Ascending aorta (tissue), 2 donors: ENCODE measurements around the gene GTPBP8. TPM values are rescaled to one million over a fixed set of nuclear protein-coding genes. Genes with fewer than 3 reads are reported as not detected.

ENCODE experiments used
- DNase-seq, 2 donors: peaks; one replicate each; pipeline ENCODE4 v3.0.0-alpha.2; 2019; ENCODE audit warnings: low spot score in 2 of 2
- H3K27ac ChIP-seq, 2 donors: fragments of 200-600 bp; sonication (generic); one replicate each; pipeline ENCODE4 v1.5.1; 2016 to 2017; ENCODE audit warnings: mild to moderate bottlenecking in 1 of 2
- H3K27me3 ChIP-seq: fragments of 200-600 bp; sonication (generic); one replicate; pipeline ENCODE4 v1.5.1; 2017
- H3K36me3 ChIP-seq, 2 donors: fragments of 200-600 bp; sonication (generic); one replicate each; pipeline ENCODE4 v1.5.1; 2016
- H3K4me1 ChIP-seq, 2 donors: fragments of 200-600 bp; sonication (generic); one replicate each; pipeline ENCODE4 v1.5.1; 2016 to 2017; ENCODE audit warnings: mild to moderate bottlenecking in 1 of 2
- H3K4me3 ChIP-seq, 2 donors: fragments of 200-600 bp; sonication (generic); one replicate each; pipeline ENCODE4 v1.5.1; 2016 to 2017; ENCODE audit warnings: mild to moderate bottlenecking in 1 of 2
- H3K9me3 ChIP-seq, 2 donors: fragments of 200-600 bp; sonication (generic); one replicate each; pipeline ENCODE4 v1.5.1; 2016
- intact Hi-C: fragments of 100-400 bp; cut with DNase I; formaldehyde crosslinking; loops from one replicate; pipeline ENCODE4 v1.15.1; 2023
- total RNA-seq: library from RNA; depleted of rRNA; stranded (reverse); fragments of >200 nt; gene quantifications from one replicate; pipeline ENCODE4 v1.1.0, GENCODE V29; 2016
- TF ChIP-seq, protein P1 (sequence below), 3 experiments: fragments of 200-600 bp in 2 of 3; fragments of 450-650 bp in 1 of 3; sonication (generic) in 2 of 3; IDR thresholded peaks; one replicate each; pipeline ENCODE4 v1.5.1; 2016 to 2019; ENCODE audit warnings: antibody characterized with exemption in 3 of 3, mild to moderate bottlenecking in 1 of 3, moderate library complexity in 1 of 3

GTPBP8 gene
- total RNA-seq, 1 donor from 2014 or later: 1.6 TPM

DNA sequence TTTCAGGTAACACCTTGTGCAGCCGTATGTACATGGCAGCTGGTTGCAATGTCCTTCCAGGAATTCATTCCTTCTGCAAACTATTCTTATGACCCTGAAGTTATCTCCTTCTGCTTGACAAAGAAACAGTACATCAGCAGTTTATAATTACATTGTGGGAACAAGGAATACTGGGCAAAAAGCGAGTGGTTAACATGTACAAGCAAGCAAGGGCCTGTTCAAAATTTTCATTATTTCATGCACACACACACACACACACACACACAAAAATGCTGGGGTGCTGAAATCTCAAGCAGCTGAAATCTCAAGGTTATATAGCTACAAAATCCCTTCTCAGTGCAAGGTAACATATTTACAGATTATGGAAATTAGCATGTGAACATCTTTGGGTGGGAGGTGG is 30.7 kb downstream of the GTPBP8 start:
- TF ChIP-seq, protein P1, sequence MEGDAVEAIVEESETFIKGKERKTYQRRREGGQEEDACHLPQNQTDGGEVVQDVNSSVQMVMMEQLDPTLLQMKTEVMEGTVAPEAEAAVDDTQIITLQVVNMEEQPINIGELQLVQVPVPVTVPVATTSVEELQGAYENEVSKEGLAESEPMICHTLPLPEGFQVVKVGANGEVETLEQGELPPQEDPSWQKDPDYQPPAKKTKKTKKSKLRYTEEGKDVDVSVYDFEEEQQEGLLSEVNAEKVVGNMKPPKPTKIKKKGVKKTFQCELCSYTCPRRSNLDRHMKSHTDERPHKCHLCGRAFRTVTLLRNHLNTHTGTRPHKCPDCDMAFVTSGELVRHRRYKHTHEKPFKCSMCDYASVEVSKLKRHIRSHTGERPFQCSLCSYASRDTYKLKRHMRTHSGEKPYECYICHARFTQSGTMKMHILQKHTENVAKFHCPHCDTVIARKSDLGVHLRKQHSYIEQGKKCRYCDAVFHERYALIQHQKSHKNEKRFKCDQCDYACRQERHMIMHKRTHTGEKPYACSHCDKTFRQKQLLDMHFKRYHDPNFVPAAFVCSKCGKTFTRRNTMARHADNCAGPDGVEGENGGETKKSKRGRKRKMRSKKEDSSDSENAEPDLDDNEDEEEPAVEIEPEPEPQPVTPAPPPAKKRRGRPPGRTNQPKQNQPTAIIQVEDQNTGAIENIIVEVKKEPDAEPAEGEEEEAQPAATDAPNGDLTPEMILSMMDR (IDR thresholded peaks at IDR 0.05): no peak
- Histone ChIP-seq H3K4me1 (peaks cover 9 to 13% of the 10 kb centered on the region in 2 donors), H3K9me3 (no peaks in the 10 kb centered on the region), H3K27ac (no peak overlapping the region), H3K27me3 (no peaks in the 10 kb centered on the region), H3K36me3 (peaks cover 0 to 3% of the 10 kb centered on the region in 2 donors), H3K4me3 (no peak overlapping the region)
- intact Hi-C loops: loop anchor here (5.0 kb wide), 1 partner anchor 676 kb away; the partner anchor contains the start of gene USF3
- DNase-seq: no peak

DNA sequence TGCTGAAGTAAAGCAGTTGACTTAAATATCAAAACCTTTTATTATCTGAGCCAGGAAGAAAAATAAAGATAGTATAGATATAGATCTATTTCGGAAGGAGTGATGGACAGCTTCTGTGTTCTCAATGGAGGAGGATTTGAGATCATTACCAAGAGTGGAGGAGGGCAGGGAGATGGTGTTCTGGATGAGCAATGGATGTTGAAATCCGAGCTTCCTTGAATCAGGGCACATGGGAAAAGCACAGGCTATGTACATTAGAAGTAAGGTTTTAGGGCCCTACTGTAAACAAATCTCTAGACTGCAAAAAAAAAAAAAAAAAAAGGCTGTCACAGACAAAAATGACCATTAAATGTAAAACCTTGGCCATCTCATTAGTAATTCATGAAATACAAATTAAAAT is 43.2 kb downstream of the GTPBP8 start:
- Histone ChIP-seq H3K27me3 (no peaks in the 10 kb centered on the region), H3K27ac (no peak overlapping the region), H3K4me1 (no peaks in the 10 kb centered on the region), H3K36me3 (no peaks in the 10 kb centered on the region), H3K9me3 (no peaks in the 10 kb centered on the region), H3K4me3 (no peak overlapping the region)
- no peak for DNase-seq
- intact Hi-C loops: no loop called here
- TF ChIP-seq, protein P1 (IDR thresholded peaks at IDR 0.05): no peak

DNA sequence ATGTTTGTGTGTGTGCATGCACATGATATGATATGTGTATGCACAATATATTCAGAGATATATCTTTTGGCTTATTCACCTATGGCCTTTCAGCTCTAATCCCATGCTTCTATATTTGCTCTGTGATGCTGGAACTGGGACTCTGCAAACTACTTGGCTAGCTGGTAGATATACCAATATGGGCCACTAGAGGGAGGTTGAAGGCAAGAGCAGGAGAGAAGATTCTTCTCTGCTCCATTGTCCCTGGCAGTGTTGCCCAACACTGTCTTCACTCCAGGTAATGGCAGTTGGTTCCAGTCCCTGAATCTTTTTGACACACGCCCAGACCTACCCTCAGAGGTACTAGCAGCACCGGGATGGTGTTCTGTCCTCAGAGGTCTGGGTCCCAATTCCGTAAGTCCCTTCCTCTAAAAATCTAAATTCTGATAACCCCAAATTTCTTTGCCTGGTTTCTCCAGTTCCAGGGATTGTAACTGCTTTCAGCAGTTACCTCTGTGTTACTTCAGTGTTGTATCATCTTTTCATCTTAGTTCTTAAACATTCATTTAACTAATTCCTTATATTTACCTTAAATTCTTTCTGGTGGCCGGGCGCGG is 44.7 kb downstream of the GTPBP8 start:
- no peak for DNase-seq
- Histone ChIP-seq H3K4me3 (no peak overlapping the region), H3K36me3 (no peaks in the 10 kb centered on the region), H3K27ac (no peak overlapping the region), H3K4me1 (no peaks in the 10 kb centered on the region), H3K27me3 (no peaks in the 10 kb centered on the region), H3K9me3 (no peaks in the 10 kb centered on the region)
- TF ChIP-seq, protein P1 (IDR thresholded peaks at IDR 0.05): peak; percentile 49 to 65 (median 55)
- intact Hi-C loops: no loop called here

DNA sequence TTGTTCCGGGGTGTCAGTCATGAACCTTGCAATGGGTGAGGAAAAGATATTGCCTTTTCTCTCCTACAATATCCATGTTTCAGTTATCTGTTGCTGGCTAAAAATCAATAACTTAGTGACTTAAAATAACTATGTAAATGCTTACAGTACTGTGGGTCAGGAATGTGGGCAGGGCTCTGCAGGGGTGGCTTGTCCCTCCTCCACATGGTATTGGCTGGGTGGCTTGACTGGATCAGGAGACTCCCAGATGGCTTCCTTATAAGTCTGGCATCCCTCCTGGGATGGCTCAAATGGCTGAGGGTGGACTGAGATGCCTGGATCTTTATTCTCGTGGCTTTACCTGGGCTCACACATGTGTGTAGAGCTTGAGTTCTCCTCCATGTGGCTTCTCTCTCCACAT is 47.5 kb downstream of the GTPBP8 start:
- Histone ChIP-seq H3K4me1 (no peaks in the 10 kb centered on the region), H3K27me3 (no peaks in the 10 kb centered on the region), H3K9me3 (no peaks in the 10 kb centered on the region), H3K4me3 (no peak overlapping the region), H3K36me3 (no peaks in the 10 kb centered on the region), H3K27ac (no peak overlapping the region)
- intact Hi-C loops: no loop called here
- DNase-seq: no peak
- TF ChIP-seq, protein P1 (IDR thresholded peaks at IDR 0.05): no peak

DNA sequence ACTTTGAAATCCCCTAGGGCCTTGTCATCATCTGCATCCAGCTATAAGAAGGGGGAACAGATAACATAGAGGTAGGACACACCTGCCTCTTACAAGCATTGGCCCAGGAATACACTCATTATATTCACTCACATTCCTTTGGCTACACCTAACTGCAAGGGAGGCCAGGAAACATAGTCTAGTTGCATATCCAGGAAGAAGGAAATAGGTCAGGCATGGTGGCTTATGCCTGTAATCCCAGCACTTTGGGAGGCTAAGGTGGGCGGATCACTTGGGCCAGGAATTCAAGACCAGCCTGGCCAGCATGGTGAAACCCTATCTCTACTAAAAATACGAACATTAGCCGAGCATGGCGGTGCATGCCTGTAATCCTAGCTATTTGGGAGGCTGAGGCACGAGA is 48.8 kb downstream of the GTPBP8 start:
- no peaks in the 10 kb centered on the region for H3K4me1 ChIP-seq
- H3K36me3 ChIP-seq: no peaks in the 10 kb centered on the region
- intact Hi-C loops: no loop called here
- H3K9me3 ChIP-seq: no peaks in the 10 kb centered on the region
- no peak overlapping the region for H3K4me3 ChIP-seq
- no peaks in the 10 kb centered on the region for H3K27me3 ChIP-seq
- H3K27ac ChIP-seq: no peak overlapping the region
- no peak for DNase-seq
- TF ChIP-seq, protein P1 (IDR thresholded peaks at IDR 0.05): no peak

DNA sequence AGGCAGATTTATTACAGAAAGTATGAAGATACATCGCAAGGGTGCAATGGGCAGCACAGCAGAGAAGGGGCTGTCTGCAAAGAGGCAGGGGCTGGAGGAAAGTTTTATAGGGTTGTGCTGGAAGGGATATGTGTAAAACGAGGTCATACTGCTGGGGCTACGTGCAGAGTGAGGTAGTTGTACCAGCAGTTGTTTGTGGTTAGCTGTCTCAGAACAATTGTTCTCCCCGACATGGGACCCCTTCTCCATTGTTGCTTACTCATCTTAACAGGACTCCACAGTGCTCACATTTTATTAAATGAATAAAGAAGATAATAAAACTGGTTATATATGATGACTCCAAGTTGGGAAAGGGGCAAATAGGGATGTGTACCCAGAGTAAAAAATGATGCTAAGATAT is 49.4 kb downstream of the GTPBP8 start:
- no peaks in the 10 kb centered on the region for H3K36me3 ChIP-seq
- TF ChIP-seq, protein P1 (IDR thresholded peaks at IDR 0.05): no peak
- no peak for DNase-seq
- no peaks in the 10 kb centered on the region for H3K27me3 ChIP-seq
- H3K4me3 ChIP-seq: no peak overlapping the region
- no peaks in the 10 kb centered on the region for H3K4me1 ChIP-seq
- H3K9me3 ChIP-seq: no peaks in the 10 kb centered on the region
- intact Hi-C loops: no loop called here
- no peak overlapping the region for H3K27ac ChIP-seq
